T-helper 2 cell (primary cell): ENCODE measurements around the gene ENTPD7.
A peak's percentile ranks its signal among the peaks of the same experiment; 100 is the strongest.

ENCODE experiments used
- DNase-seq, 5 experiments: peaks; one replicate each; pipeline versions ENCODE4 v3.0.0 to v3.0.0-alpha.2; 2012 to 2022

The ENTPD7 gene

GRCh38 chr10:99648717-99649116, 10.6 kb upstream of the ENTPD7 start:
- DNase-seq, result no peak

- DNase-seq, result no peak
These were observed 6.4 kb upstream of the ENTPD7 start for GRCh38 chr10:99652800-99653390.

DNA sequence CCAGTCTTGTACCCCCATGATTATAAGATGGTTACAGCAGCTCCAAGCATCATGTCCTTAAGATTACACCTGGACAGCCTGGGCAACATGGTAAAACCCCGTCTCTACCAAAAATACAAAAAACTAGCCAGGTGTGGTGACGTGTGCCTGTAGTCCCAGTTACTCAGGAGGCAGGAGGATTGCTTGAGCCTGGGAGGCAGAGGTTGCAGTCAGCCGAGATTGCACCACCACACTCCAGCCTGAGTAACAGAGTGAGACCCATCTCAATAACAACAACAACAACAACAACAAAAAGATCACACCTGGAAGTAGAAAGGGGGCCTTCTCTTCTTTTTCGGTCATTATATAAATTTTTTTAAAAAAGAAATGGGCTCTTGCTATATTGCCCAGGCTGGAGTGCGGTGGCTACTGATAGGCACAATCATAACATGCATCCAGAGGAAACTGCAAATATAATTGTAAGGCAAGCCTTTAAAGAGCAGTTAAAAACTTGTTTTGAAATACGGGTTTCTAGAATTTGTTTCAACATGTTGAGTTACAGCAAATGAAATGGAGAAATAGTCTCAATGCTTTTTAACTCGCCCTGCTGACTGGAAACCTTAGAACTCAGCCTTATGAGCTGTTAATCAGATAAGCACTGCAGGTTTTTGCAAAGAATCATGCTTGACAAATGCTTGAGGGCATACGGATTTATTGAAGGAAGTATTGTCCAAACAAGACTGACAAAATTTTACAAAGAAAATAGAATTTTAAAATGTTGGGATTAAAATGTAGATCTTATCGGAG, 4.7 kb upstream of the ENTPD7 start:
- no peak for DNase-seq

- no peak for DNase-seq
These were observed 2.9 kb upstream of the ENTPD7 start for GRCh38 chr10:99656199-99657064.

GRCh38 chr10:99658622-99659030, 683 bp upstream of the ENTPD7 start:
- peak; percentile 5 to 45 (median 16) for DNase-seq

DNA sequence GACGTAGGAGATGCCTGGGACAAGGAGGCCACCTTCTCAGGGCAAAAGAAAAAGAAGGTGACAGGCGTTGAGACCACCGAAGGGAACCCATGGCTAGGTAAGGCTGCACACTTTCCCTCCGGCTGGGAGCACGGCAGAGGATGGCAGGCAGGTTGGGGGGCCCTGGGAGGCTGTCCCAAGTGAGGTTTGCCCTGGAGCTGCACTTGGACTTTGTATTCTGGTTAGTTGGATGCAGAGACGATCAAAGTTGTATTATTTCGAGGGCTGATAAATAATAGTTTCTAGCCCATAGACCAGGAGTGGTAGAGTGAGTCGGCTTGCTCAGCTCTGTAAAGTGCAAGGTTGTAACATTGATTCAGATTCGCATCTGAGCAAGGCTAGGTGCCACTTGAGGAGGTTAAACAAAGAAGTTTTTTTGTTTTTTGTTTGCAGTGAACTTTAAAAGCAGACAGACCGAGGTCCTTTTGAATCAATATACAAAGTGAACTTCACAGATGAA, 608 bp downstream of the ENTPD7 start:
- no peak for DNase-seq

- no peak for DNase-seq
These were observed 1.5 kb downstream of the ENTPD7 start for GRCh38 chr10:99660662-99661376.

GRCh38 chr10:99661377-99661763, 2.1 kb downstream of the ENTPD7 start:
- DNase-seq, result no peak

DNA sequence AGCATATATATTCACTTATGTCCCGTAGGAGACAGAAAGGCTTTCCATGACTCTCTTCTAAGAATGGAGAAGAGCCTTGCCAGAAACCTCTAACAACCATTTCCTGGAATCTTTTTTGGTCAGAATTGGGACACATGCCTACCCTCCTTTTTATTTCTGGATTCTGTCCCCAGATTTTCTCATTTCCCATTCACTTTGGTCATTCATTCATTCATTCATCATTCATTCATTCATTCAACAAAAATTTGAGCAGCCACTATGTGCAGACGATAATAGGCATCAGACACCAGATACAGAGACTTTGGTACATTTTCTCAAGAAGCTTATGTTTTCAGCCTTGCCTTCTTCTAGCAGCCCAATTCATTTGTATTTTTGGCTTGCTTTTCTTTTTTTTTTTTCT, 6.0 kb downstream of the ENTPD7 start:
- DNase-seq, result no peak

DNA sequence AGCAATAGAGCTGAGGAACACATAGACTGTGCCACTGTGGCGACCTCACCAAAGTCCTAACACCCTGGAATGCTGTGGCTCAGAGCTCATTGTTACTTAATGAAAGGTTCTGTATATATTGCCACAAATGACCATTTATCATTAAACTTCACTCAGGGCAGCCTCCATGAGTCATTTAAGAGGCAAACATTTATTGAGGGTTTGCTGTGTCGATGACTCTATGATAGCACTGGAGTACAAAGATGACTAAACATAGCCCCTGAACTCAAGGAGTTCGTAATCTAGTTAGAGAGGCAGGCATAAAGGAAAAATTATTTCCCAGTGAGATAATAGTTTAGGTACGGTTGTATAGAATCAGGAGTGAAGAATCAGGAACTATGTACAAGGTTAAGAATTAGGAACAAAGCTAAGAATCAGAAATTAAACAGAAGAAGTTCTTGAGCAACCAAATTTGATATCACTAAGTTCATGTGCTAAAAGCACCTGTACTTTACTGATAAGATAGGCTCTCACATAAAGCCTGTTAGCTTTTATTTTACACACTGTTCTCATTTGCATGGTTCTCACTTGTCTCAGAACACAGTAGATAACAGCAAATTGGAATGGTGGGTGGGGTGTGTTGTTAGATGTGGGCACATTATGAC, 7.9 kb downstream of the ENTPD7 start:
- no peak for DNase-seq

DNA sequence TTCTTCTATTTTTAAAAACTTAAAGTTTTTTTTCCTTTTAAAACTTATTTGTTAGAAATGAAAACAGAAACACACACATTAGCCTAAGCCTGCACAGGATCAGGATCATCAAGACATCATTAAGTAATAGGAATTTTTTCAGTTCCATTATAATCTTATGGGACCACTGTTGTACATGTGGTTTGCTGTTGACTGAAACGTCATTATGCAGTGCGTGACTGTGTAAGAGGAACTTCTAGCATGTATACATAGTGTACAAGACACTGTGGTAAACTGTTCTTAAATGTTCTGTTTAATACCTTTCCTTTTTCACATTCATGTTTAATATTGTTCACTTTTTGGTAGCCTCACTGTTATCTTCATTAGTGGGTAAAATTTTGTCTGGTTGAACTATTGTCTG, 12.1 kb downstream of the ENTPD7 start:
- DNase-seq, result no peak

- no peak for DNase-seq
These were observed 13.6 kb downstream of the ENTPD7 start for GRCh38 chr10:99672884-99673283.

- DNase-seq, result no peak
These were observed 14.2 kb downstream of the ENTPD7 start for GRCh38 chr10:99673492-99673891.

DNA sequence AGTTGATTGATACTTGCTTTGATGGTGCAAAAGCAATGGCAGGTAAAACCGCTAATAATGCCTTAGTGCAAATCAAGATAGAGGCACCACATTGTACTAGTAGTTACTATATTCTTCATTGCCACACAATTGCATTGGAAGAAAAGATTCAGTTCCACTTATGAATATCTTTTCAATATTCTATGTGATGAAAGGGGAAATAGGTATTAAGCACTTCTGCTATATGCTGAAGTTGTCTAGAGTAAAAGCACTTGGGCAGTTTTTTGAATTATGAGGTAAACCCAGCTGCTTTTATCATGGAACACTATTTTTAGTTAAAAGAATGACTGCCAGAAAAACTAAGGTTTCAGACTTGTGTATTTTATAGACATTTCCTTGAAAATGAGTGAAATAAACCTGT, 15.5 kb downstream of the ENTPD7 start:
- DNase-seq, result no peak

DNA sequence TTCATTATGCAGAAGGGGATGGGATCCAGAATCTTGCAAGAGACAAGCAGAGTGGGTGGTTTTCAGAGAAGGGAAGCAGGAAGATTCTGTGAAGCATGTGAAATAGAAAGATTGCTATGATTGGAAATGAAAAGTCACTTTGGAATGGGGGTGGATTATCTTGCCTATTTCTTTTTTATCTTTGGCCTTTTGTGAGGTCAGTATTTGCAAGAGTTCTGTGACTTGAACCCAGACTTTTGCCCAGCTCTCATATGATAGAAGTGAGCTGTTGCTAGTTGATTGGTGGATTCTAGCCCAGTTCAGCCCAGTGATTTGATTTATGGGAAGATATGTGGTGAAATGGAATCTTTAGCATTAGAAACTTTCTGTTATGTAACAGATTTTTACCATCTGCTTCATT, 17.1 kb downstream of the ENTPD7 start:
- DNase-seq, result no peak

- DNase-seq, result no peak
These were observed 17.6 kb downstream of the ENTPD7 start for GRCh38 chr10:99676895-99677294.

DNA sequence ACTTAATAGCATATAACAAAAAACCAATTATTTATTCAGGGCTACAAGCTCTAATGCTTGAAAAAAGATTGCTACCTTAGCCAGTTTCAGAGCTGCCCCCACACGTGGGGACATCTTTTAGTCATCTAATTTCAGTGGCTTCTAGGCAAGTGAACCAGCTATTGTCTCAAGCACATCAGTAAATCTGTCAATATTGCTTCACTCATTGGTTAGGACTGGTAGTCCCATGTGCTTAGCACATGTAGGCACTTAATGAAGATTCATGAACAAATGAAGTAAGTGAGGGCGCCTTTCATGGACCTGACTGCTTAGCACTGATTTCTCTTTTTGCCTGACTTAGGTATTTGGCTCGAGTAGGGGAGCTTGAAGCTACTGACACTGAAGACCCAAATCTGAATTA, 19.6 kb downstream of the ENTPD7 start:
- no peak for DNase-seq

DNA sequence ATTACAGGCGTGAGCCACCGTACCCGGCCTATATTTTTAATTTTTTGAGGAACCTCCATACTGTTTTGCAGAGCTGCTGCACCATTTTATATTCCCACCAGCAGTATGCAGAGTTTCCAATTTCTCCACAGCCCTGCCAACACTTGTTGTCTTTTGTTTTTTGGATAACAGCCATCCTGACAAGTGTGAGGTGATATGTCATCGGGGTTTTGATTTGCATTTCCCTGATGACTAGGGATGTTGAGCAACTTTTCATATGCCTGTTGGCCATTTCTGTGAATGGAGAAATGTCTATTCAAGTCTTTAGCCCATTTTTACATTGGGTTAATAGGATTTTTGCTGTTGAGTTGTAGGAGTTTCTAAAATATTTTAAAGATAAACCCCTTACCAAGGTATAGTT, 22.2 kb downstream of the ENTPD7 start:
- no peak for DNase-seq

- no peak for DNase-seq
These were observed 22.7 kb downstream of the ENTPD7 start for GRCh38 chr10:99682032-99682431.

- DNase-seq, result peak in 1 of 5 experiments; percentile 19
These were observed 23.4 kb downstream of the ENTPD7 start for GRCh38 chr10:99682752-99683151.

DNA sequence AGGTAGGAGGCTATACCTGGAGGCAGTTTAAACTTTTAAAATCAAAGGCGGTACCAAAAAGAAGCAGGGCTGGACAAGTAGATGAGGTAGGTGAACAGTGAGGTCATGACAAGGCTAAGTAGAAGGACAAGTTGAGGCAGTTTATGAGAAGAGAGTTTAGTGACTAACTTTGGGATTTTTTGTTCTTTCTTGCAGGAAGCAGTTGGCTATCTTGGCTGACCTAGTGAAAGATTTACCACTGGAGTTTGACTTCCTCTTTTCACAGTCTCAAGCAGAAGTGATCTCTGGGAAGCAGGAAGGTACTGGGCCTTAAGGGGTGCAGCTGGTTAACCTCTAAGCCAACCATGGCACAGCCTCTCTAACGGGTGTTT, 26.3 kb downstream of the ENTPD7 start:
- no peak for DNase-seq

- DNase-seq, result no peak
These were observed 30.2 kb downstream of the ENTPD7 start for GRCh38 chr10:99689461-99689860.
